Activated T-cell treated with anti-CD3 and anti-CD28 coated beads, Interleukin-2, amount 50 U/mL, for 72 hours (primary cell): ENCODE results near the gene PLK1. TPM values are rescaled to one million over a fixed set of nuclear protein-coding genes. Genes with fewer than 3 reads are reported as not detected.

Experiments
- ATAC-seq, 2 donors: fragments of 150-1000 bp; cut with Tn5 transposase; replicated peaks in 1 of 2; 2 replicates each; pipeline ENCODE4 v1.10.0; 2021; ENCODE audit warnings: moderate library complexity in 2 of 2, mild to moderate bottlenecking in 1 of 2
- DNase-seq, 2 donors: peaks; one replicate each; pipeline ENCODE4 v3.0.0; 2021 to 2022; ENCODE audit warnings: mixed read lengths in 1 of 2
- H3K27ac Mint-ChIP-seq: one replicate; pipeline ENCODE4 v1.8.0; 2022; ENCODE audit warnings: mild to moderate bottlenecking, moderate library complexity, mixed read lengths
- H3K27me3 Mint-ChIP-seq: one replicate; pipeline ENCODE4 v1.8.0; 2022; ENCODE audit warnings: low read depth, mixed read lengths
- H3K36me3 Mint-ChIP-seq, 2 donors: one replicate each; pipeline ENCODE4 v1.8.0; 2022; ENCODE audit warnings: mixed read lengths in 2 of 2, mild to moderate bottlenecking in 1 of 2; ENCODE audit not compliant: insufficient read depth in 2 of 2
- H3K4me1 Mint-ChIP-seq: one replicate; pipeline ENCODE4 v1.8.0; 2022; ENCODE audit warnings: low read depth, mixed read lengths
- H3K4me3 Mint-ChIP-seq, 2 donors: one replicate each; pipeline ENCODE4 v1.8.0; 2022; ENCODE audit warnings: mild to moderate bottlenecking in 2 of 2, mixed read lengths in 2 of 2, moderate library complexity in 2 of 2
- H3K9me3 Mint-ChIP-seq, 2 donors: one replicate each; pipeline ENCODE4 v1.8.0; 2022; ENCODE audit warnings: mixed read lengths in 2 of 2
- total RNA-seq, 2 donors: library from RNA; stranded (reverse); gene quantifications; one replicate each; pipeline ENCODE4 v1.2.3, GENCODE V29; 2022

The PLK1 gene
- total RNA-seq, 2 donors from 2014 or later: 79.5 to 110 TPM

- no peaks in the 10 kb centered on the region for H3K27me3 Mint-ChIP-seq
- peaks cover 31% of the 10 kb centered on the region for H3K4me1 Mint-ChIP-seq
- ATAC-seq (no peak), DNase-seq (no peak)
- no peak overlapping the region for H3K4me3 Mint-ChIP-seq
- no peaks in the 10 kb centered on the region for H3K9me3 Mint-ChIP-seq
- peaks cover 13 to 37% of the 10 kb centered on the region in 2 donors for H3K36me3 Mint-ChIP-seq
- no peak overlapping the region for H3K27ac Mint-ChIP-seq
Observed at GRCh38 chr16:23666571-23667354, 11.9 kb upstream of the PLK1 start.

DNA sequence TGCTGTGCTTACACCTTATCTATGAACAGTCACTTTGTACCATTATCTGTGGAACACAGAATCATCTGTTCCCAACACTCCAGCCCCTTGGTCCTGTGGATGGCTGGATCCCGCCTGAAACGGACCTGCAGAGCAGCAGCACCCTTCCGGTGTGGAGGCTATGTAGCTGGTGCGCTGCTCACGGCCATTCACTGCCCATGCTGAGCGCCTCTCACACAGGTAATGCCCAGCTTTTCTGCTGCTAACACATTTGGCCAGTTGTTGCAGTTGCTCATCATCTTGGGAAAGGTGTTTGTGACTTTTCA lies 11.4 kb upstream of the PLK1 start:
- Mint-ChIP-seq H3K4me1 (peaks cover 31% of the 10 kb centered on the region), H3K36me3 (peaks cover 13 to 36% of the 10 kb centered on the region in 2 donors), H3K27me3 (no peaks in the 10 kb centered on the region), H3K4me3 (no peak overlapping the region), H3K27ac (no peak overlapping the region), H3K9me3 (no peaks in the 10 kb centered on the region)
- no peak for ATAC-seq
- no peak for DNase-seq

DNA sequence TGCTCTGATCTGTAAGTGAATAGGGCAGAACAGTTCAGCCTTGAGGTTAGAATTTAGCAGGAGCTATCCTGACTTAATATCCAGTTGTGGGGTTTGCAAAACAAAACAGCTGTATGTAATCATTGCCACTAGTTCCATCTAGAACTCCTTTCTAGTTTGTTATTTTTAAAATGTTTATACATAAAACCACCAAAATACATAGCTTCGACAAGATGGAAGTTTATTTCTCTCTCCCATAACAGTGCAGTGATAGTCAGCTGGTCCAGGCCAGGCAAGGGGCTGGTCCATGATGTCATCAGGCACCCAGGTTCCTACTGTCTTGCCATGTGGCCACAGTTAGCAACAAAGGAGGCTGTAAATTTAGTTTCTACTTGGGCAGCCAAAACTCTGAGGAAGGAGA lies 10.5 kb upstream of the PLK1 start:
- Mint-ChIP-seq H3K4me1 (peaks cover 27% of the 10 kb centered on the region), H3K9me3 (no peaks in the 10 kb centered on the region), H3K27me3 (no peaks in the 10 kb centered on the region), H3K4me3 (no peak overlapping the region), H3K27ac (no peak overlapping the region), H3K36me3 (peaks cover 13 to 30% of the 10 kb centered on the region in 2 donors)
- DNase-seq (no peak), ATAC-seq (no peak)

GRCh38 chr16:23668873-23669272 lies 9.8 kb upstream of the PLK1 start:
- no peak overlapping the region for H3K27ac Mint-ChIP-seq
- H3K4me1 Mint-ChIP-seq: peaks cover 20% of the 10 kb centered on the region
- DNase-seq (no peak), ATAC-seq (no peak)
- H3K36me3 Mint-ChIP-seq: peaks cover 13 to 25% of the 10 kb centered on the region in 2 donors
- H3K4me3 Mint-ChIP-seq: no peak overlapping the region
- H3K9me3 Mint-ChIP-seq: no peaks in the 10 kb centered on the region
- H3K27me3 Mint-ChIP-seq: no peaks in the 10 kb centered on the region

DNA sequence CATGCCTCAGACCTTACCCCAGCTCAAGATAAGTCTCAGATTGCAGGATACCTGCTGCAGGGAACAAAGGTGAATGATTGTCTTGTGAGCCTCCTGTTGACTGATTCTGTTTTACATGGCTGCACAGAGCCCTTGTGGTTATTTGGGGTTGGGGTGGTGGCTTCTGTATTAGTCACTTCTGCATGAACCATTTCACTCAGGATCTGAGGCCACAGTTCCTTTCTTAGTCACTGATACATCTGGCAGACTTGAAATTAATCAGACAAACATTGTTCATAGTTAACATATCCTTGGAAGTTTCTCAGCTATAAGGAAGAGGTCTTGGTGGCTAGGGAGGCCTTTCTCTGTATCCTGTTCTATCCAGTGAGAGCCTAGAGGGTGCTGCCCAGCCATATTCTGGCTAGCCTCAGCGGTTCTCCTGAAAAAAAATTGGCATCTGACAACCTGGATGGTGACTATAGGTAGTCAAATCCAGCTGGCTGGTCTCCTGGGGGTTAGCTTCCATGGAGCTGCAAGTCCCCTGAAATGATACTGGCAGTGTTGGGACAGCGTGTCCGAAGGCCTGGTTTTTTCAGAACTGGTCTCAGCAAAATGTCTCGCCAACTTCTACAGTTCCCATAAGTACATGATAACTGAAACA lies 8.4 kb upstream of the PLK1 start:
- Mint-ChIP-seq H3K36me3 (peaks cover 11 to 22% of the 10 kb centered on the region in 2 donors), H3K4me1 (peaks cover 19% of the 10 kb centered on the region), H3K27me3 (no peaks in the 10 kb centered on the region), H3K27ac (no peak overlapping the region), H3K9me3 (no peaks in the 10 kb centered on the region), H3K4me3 (peak overlapping the region; percentile 28 to 38)
- peak; percentile 99 for ATAC-seq
- peak; percentile 77 to 80 for DNase-seq

DNA sequence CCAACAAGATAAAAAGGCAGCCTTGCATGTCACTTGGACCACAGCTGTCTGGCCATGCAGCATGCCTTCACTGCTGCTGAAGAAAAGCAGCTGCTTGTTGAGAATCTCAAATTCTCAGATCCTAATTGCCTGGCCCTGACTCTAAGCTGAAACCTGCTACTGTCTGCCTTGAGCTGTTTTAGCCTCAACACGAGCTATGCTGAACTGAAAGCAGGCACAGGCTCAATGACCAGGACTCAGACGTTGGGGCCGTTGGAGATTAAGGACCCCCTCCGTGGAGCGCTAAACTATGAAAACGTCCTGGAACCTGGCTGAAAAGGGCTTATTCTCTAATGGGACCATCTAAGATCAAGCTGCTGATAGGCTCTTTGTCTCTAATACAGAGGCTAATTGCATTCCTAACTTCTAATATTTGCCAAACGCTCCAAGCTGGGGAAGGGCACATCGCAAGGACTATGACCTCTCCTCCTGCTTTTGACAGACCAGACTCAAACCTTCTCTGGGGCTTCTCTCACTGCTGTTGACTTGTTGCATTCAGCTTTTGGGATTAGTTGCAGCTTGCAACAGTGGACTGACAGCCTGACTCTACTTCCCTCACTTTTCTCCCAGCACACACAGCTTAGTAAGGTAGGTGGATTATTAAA lies 4.6 kb upstream of the PLK1 start:
- Mint-ChIP-seq H3K36me3 (peaks cover 5 to 10% of the 10 kb centered on the region in 2 donors), H3K4me3 (no peak overlapping the region), H3K4me1 (peaks cover 32% of the 10 kb centered on the region), H3K9me3 (no peaks in the 10 kb centered on the region), H3K27me3 (no peaks in the 10 kb centered on the region), H3K27ac (no peak overlapping the region)
- no peak for DNase-seq
- no peak for ATAC-seq

GRCh38 chr16:23676924-23677480 lies 1.7 kb upstream of the PLK1 start:
- H3K27ac Mint-ChIP-seq: no peak overlapping the region
- H3K9me3 Mint-ChIP-seq: no peaks in the 10 kb centered on the region
- no peak overlapping the region for H3K4me3 Mint-ChIP-seq
- peaks cover 30% of the 10 kb centered on the region for H3K4me1 Mint-ChIP-seq
- no peak for ATAC-seq
- H3K36me3 Mint-ChIP-seq: peaks cover 3 to 8% of the 10 kb centered on the region in 2 donors
- no peak for DNase-seq
- no peaks in the 10 kb centered on the region for H3K27me3 Mint-ChIP-seq

DNA sequence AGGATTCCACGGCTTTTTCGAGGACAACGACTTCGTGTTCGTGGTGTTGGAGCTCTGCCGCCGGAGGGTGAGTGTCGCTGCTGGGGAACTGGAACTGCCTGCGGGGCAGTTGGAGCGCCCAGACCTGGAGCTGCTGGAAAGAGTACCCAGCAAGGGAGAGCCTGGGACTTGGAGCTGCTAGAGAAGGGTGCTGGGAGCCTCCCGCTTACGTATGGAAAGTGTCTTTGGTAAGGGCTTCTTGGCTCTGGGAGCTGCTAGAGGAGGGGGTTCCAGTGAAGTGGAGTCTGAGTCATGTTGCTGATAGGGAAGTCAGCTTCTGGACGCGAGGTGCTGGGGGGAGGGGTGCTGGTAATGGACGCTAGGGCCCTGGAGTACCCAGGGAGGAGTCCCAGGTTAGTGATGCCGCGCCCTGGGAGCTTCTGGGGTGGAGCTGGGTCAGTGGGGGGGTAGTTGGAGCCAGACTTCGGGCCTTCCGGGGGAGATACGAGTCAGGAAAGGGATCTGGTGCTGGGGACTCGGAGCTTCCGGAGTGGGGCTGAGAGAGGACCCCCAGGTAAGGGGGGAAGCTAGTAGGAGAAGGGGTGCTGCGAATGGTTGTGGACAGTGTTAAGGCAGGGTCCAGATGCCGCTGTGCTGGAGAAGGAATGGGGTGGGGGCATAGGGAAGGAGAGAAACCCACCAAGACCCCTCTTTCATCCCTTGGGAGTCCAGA lies 741 bp downstream of the PLK1 start:
- DNase-seq: peak; percentile 17 to 24
- H3K4me1 Mint-ChIP-seq: peaks cover 30% of the 10 kb centered on the region
- H3K9me3 Mint-ChIP-seq: no peaks in the 10 kb centered on the region
- H3K4me3 Mint-ChIP-seq: peak overlapping the region; percentile 96
- no peaks in the 10 kb centered on the region for H3K27me3 Mint-ChIP-seq
- peaks cover 8 to 13% of the 10 kb centered on the region in 2 donors for H3K36me3 Mint-ChIP-seq
- peak; percentile 8 to 18 for ATAC-seq
- H3K27ac Mint-ChIP-seq: peak overlapping the region; percentile 70

GRCh38 chr16:23679986-23680336 lies 1.3 kb downstream of the PLK1 start:
- Mint-ChIP-seq H3K27me3 (no peaks in the 10 kb centered on the region), H3K4me3 (peak overlapping the region; percentile 96), H3K27ac (no peak overlapping the region), H3K4me1 (peaks cover 30% of the 10 kb centered on the region), H3K9me3 (no peaks in the 10 kb centered on the region), H3K36me3 (peaks cover 8 to 13% of the 10 kb centered on the region in 2 donors)
- DNase-seq: no peak
- ATAC-seq: no peak

DNA sequence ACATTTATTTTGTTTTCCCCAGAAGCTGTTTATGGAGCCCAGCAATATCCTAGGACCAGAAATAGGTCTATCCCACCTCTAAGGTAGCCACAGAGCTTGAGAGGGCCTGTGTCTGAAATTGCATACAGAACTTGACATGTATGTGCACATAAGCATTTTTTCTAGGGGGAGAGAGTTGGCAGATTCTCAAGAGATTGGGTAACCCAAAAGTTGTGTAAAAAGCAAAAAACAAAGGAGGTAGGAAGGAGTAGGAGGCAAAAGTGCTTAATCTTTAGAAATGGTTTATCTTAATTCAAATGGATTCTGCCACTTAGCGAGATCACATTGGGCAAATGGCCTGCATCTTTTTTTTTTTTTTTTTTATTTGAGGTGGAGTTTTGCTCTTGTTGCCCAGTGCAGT lies 3.5 kb downstream of the PLK1 start:
- DNase-seq (no peak), ATAC-seq (no peak)
- Mint-ChIP-seq H3K4me1 (peaks cover 30% of the 10 kb centered on the region), H3K27me3 (no peaks in the 10 kb centered on the region), H3K36me3 (peaks cover 15 to 16% of the 10 kb centered on the region in 2 donors), H3K4me3 (no peak overlapping the region), H3K27ac (no peak overlapping the region), H3K9me3 (no peaks in the 10 kb centered on the region)

DNA sequence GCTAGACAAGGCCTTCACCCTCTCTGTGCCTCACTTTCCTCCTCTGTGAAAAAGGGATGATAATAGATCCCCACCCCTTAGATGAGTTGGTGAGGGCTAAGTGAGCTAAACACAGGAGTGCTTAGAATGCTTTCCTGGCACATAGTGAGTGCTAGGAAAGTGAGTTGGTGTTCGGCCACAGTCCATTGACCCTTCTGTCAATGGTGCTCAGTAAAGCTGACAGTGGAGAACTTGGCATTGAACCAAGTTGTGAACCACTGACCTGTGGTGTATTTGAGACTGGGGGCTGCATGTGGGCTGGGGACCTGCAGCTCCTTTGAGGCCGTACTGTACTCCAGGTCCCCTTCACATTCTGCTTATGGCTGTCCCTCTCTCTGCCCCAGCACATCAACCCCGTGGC lies 4.8 kb downstream of the PLK1 start:
- no peaks in the 10 kb centered on the region for H3K27me3 Mint-ChIP-seq
- ATAC-seq (no peak), DNase-seq (no peak)
- peaks cover 19% of the 10 kb centered on the region for H3K4me1 Mint-ChIP-seq
- no peaks in the 10 kb centered on the region for H3K9me3 Mint-ChIP-seq
- no peak overlapping the region for H3K4me3 Mint-ChIP-seq
- no peak overlapping the region for H3K27ac Mint-ChIP-seq
- peaks cover 22 to 24% of the 10 kb centered on the region in 2 donors for H3K36me3 Mint-ChIP-seq

DNA sequence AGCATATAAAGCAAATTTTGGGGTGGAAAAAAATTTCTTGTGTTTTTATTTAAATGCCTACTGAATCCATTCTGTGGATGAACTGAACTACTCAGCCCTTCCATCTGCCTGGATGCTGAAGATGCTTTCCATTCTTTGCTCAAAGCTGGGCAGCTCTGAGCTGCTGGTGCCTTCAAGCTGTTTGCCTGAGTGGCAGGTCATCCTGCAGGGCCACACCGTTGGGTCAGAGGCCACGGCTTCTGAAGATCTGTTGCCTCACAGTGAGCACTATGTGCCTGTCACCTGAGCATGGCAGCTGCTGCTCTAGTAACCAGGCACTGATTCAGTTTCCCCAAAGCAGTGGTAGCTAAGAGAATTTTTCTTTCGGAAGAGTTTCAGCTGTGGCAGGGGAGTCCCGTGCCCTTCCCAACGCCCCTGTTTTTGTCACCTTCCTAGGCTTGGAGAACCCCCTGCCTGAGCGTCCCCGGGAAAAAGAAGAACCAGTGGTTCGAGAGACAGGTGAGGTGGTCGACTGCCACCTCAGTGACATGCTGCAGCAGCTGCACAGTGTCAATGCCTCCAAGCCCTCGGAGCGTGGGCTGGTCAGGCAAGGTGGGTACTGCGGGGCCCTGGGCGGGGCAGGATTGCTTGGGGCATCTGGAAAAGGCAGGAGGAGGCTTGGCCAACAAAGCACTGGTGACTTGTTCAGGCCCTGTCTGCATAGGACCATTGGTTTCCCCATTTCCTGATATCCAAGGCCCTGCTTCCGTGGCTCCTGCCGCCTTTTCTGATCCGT lies 8.5 kb downstream of the PLK1 start:
- Mint-ChIP-seq H3K36me3 (peaks cover 16 to 29% of the 10 kb centered on the region in 2 donors), H3K27me3 (no peaks in the 10 kb centered on the region), H3K4me1 (no peaks in the 10 kb centered on the region), H3K4me3 (no peak overlapping the region), H3K9me3 (no peaks in the 10 kb centered on the region), H3K27ac (peak overlapping the region; percentile 24)
- ATAC-seq: no peak
- DNase-seq: no peak
